ENCODE results near the gene ADAM29. TPM values are rescaled to one million over a fixed set of nuclear protein-coding genes. Genes with fewer than 3 reads are reported as not detected.

ADAM29 gene
- total and polyA plus RNA-seq, 2 of the 8 experiments (the other 6 are each of a cell fraction or from before 2014, with no cell fraction given) = 0.03 TPM; not detected in 1

- Histone ChIP-seq H3K4me3 (ENCODE audit: extremely low read depth in 1 of 4, insufficient read depth in 2 of 4, low read depth in 3 of 4, low read length in 4 of 4) (no peak overlapping the region), H3K79me2 (ENCODE audit: control insufficient read depth in 1 of 2, insufficient read depth in 2 of 2, low read length in 2 of 2) (no peaks in the 10 kb centered on the region), H4K91ac (replicated peaks; ENCODE audit: insufficient read length, low read length) (no peak overlapping the region), H2AK5ac (ENCODE audit: low read depth, low read length) (no peak overlapping the region), H2BK5ac (ENCODE audit: low read depth, low read length) (no peak overlapping the region), H4K20me1 (replicated peaks in 1 of 2; ENCODE audit: control insufficient read depth in 1 of 2, insufficient read depth in 2 of 2, low read length in 2 of 2) (no peaks in the 10 kb centered on the region), H3K4ac (replicated peaks; ENCODE audit: insufficient read length, low read depth, low read length) (no peak overlapping the region), H3K9ac (replicated peaks in 1 of 4; ENCODE audit: extremely low read depth in 1 of 4, low read depth in 3 of 4, low read length in 3 of 4) (no peak overlapping the region), H2BK12ac (ENCODE audit: low read depth, low read length) (no peak overlapping the region), H4K5ac (ENCODE audit: insufficient read length, low read depth, low read length) (no peak overlapping the region), H3K14ac (ENCODE audit: insufficient read length) (no peak overlapping the region), H2BK15ac (ENCODE audit: low read length) (no peak overlapping the region), H2BK20ac (ENCODE audit: low read length) (no peak overlapping the region), H3K4me2 (ENCODE audit: insufficient read depth in 1 of 2, low read depth in 2 of 2, low read length in 2 of 2) (no peak overlapping the region), H3K27me3 (replicated peaks in 1 of 4; ENCODE audit: control insufficient read depth in 3 of 4, extremely low read depth in 1 of 4, insufficient read depth in 3 of 4, low read length in 3 of 4) (no peaks in the 10 kb centered on the region), H3K4me1 (replicated peaks in 1 of 4; ENCODE audit: control insufficient read depth in 3 of 4, insufficient read depth in 4 of 4, low read length in 3 of 4) (no peaks in the 10 kb centered on the region), H2BK120ac (replicated peaks; ENCODE audit: low read depth, low read length) (no peak overlapping the region), H3K18ac (ENCODE audit: extremely low read depth, low read length) (no peak overlapping the region), H3K27ac (ENCODE audit: low read depth, low read length) (no peak overlapping the region), H3K9me3 (ENCODE audit: insufficient read depth in 2 of 2, low read depth in 1 of 2, low read length in 1 of 2) (0 out of 4 replicates have a peak, but pooled peaks cover 0 to 5% of the 10 kb centered on the region in 2 experiments), H3K36me3 (ENCODE audit: control insufficient read depth in 2 of 4, insufficient read depth in 4 of 4, low read length in 3 of 4) (no peaks in the 10 kb centered on the region), H2AFZ (ENCODE audit: low read length) (no peak overlapping the region), H3K79me1 (ENCODE audit: low read depth, low read length) (no peaks in the 10 kb centered on the region), H4K8ac (ENCODE audit: extremely low read depth, insufficient read depth, low read length) (no peak overlapping the region), H3K23me2 (ENCODE audit: low read depth, low read length) (no peaks in the 10 kb centered on the region), H3K56ac (replicated peaks; ENCODE audit: insufficient read length, low read depth, low read length) (no peak overlapping the region), H3K23ac (ENCODE audit: insufficient read length) (no peak overlapping the region)
- POLR2A ChIA-PET (ENCODE audit: partially characterized antibody) = no interaction called here
- 94% methylated on average over 2 of the region's 2 CpGs; no CpG with 5 or more reads in 1 of the 2 experiments for WGBS, 2 experiments (ENCODE audit: extremely low coverage in 1 of 2, insufficient coverage in 1 of 2, insufficient read length in 1 of 2, insufficient replicate concordance in 2 of 2, low coverage in 1 of 2, low lambda C conversion rate in 2 of 2, missing lambda C conversion rate in 1 of 2)
- FAIRE-seq (no peak), DNase-seq (ENCODE audit: low read depth in 1 of 2, low spot score in 2 of 2) (no peak)
- CTCF ChIA-PET (ENCODE audit: partially characterized antibody) = interaction anchor here (0.6 to 1.1 kb wide), 2 partner anchors 281 to 478 kb away, joined by 3 read pairs; no protein-coding TSS in a partner anchor
- TF ChIP-seq CEBPB (IDR thresholded peaks at IDR 0.05; ENCODE audit: low read depth, low read length) = no peak
- TF ChIP-seq CHD1 (IDR thresholded peaks at IDR 0.05; ENCODE audit: low read depth, low read length) = no peak
- no peak for TF ChIP-seq SP2 (IDR thresholded peaks at IDR 0.05; ENCODE audit: low read length)
- no peak for TF ChIP-seq HDAC6 (IDR thresholded peaks at IDR 0.05; ENCODE audit: low read depth, low read length)
- TF ChIP-seq USF2 (IDR thresholded peaks at IDR 0.05; ENCODE audit: low read length) = no peak
- TF ChIP-seq HDAC2 (IDR thresholded peaks at IDR 0.05; ENCODE audit: borderline replicate concordance in 1 of 2, low read depth in 2 of 2, low read length in 2 of 2) = no peak
- no peak for TF ChIP-seq JUND (IDR thresholded peaks at IDR 0.05; ENCODE audit: low read length)
- no peak for TF ChIP-seq SP4 (IDR thresholded peaks at IDR 0.05; ENCODE audit: low read length)
- no peak for TF ChIP-seq TAF7 (optimal IDR thresholded peaks at IDR 0.05; ENCODE audit: borderline replicate concordance, low read depth, low read length)
- no peak for TF ChIP-seq FOSL1 (IDR thresholded peaks at IDR 0.05; ENCODE audit: insufficient read depth, low read depth, low read length)
- TF ChIP-seq BCL11A (IDR thresholded peaks at IDR 0.05; ENCODE audit: low read depth in 2 of 2, low read length in 2 of 2) = no peak
- no peak for TF ChIP-seq TEAD4 (IDR thresholded peaks at IDR 0.05; ENCODE audit: low read depth, low read length)
- no peak for TF ChIP-seq ASH2L (IDR thresholded peaks at IDR 0.05; ENCODE audit: low read length)
- no peak for TF ChIP-seq RXRA (IDR thresholded peaks at IDR 0.05; ENCODE audit: insufficient read depth, low read depth, low read length)
- TF ChIP-seq TBP (IDR thresholded peaks at IDR 0.05; ENCODE audit: low read depth, low read length) = no peak
Measured at GRCh38 chr4:174973336-174973735, 55.2 kb downstream of the ADAM29 start.

All from H1 (cell line).